ENCODE results near the gene YWHAE. TPM values are rescaled to one million over a fixed set of nuclear protein-coding genes. Genes with fewer than 3 reads are reported as not detected.

Gene YWHAE
- total and polyA plus RNA-seq, 10 of the 15 experiments (the other 5 are each of a cell fraction or from before 2014, with no cell fraction given): 189 to 651 (median 469) TPM

- H3K4me2 ChIP-seq (ENCODE audit: control insufficient read depth, insufficient read depth): no peak overlapping the region
- RAD21 ChIA-PET (ENCODE audit: unreplicated experiment): interaction anchor here (1.3 kb wide), 1 partner anchor 84 kb away, joined by 4 read pairs; no protein-coding TSS in a partner anchor
- WGBS (ENCODE audit: insufficient coverage, insufficient replicate concordance, low lambda C conversion rate, missing lambda C conversion rate): 99% methylated on average over 5 of the region's 5 CpGs
- H3K9ac ChIP-seq (ENCODE audit: control insufficient read depth, insufficient read depth, low read length): no peak overlapping the region
- SMC1A ChIA-PET (ENCODE audit: uncharacterized antibody, unreplicated experiment): interaction anchor here (0.9 to 2.2 kb wide), 4 partner anchors 12 to 88 kb away, joined by 3 to 7 read pairs (median 3); no protein-coding TSS in a partner anchor
- no peak overlapping the region for H3K4me3 ChIP-seq
- no peak overlapping the region for H2AFZ ChIP-seq (ENCODE audit: control insufficient read depth, low read depth, low read length)
- H3K36me3 ChIP-seq (ENCODE audit: control insufficient read depth in 2 of 2, insufficient read depth in 2 of 2, low read length in 1 of 2): peaks cover 0 to 14% of the 10 kb centered on the region in 2 experiments; a peak in 3 of 4 replicates
- ATAC-seq (no peak), DNase-seq (ENCODE audit: low read depth, low spot score) (no peak), FAIRE-seq (no peak)
- H3K9me3 ChIP-seq (replicated peaks; ENCODE audit: control insufficient read depth, insufficient read depth, low read length): no peaks in the 10 kb centered on the region
- no peaks in the 10 kb centered on the region for H3K27me3 ChIP-seq (replicated peaks in 1 of 2; ENCODE audit: control insufficient read depth in 2 of 2, insufficient read depth in 2 of 2, low read length in 1 of 2)
- BruUV-seq (replicated peaks): no TSS peak
- POLR2A ChIA-PET: interaction anchor here (0.6 to 1.2 kb wide), 3 partner anchors 13 to 59 kb away, joined by 3 read pairs; no protein-coding TSS in a partner anchor
- peaks cover 75% of the 10 kb centered on the region for H3K79me2 ChIP-seq (ENCODE audit: control insufficient read depth, insufficient read depth, low read length)
- peaks cover 4% of the 10 kb centered on the region for H4K20me1 ChIP-seq (ENCODE audit: control insufficient read depth, insufficient read depth)
- TF ChIP-seq SPI1 (IDR thresholded peaks at IDR 0.05; ENCODE audit: borderline replicate concordance, insufficient read depth, low read depth, low read length): no peak
- no peak for TF ChIP-seq MLLT1 (IDR thresholded peaks at IDR 0.05)
- TF ChIP-seq GABPA (IDR thresholded peaks at IDR 0.05; ENCODE audit: low read depth): no peak
- no peak for TF ChIP-seq NFYA (IDR thresholded peaks at IDR 0.05; ENCODE audit: borderline replicate concordance, low read depth, low read length)
- no peak for TF ChIP-seq KAT2A (conservative IDR thresholded peaks at IDR 0.05; ENCODE audit: control insufficient read depth, low read depth, low read length)
- TF ChIP-seq MYB (IDR thresholded peaks at IDR 0.05; ENCODE audit: borderline replicate concordance, low read depth, low read length): no peak
- no peak for TF ChIP-seq JUNB (IDR thresholded peaks at IDR 0.05)
- TF ChIP-seq NR2C2 (IDR thresholded peaks at IDR 0.05; ENCODE audit: borderline replicate concordance, control insufficient read depth, insufficient read length, low read depth): no peak
- no peak for TF ChIP-seq NBN (IDR thresholded peaks at IDR 0.05)
- TF ChIP-seq ZNF384 (IDR thresholded peaks at IDR 0.05; ENCODE audit: borderline replicate concordance, low read depth, low read length): no peak
- TF ChIP-seq ATF7 (IDR thresholded peaks at IDR 0.05; ENCODE audit: low read depth): no peak
- no peak for TF ChIP-seq ZNF274 (IDR thresholded peaks at IDR 0.05; ENCODE audit: insufficient read depth, insufficient read length)
- no peak for TF ChIP-seq WRNIP1 (IDR thresholded peaks at IDR 0.05; ENCODE audit: borderline replicate concordance, low read depth, low read length)
- in situ Hi-C loops (cut with MboI): no loop called here
- no peaks in the 10 kb centered on the region for H3K4me1 ChIP-seq (ENCODE audit: control insufficient read depth, insufficient read depth, low read length)
- H3K27ac ChIP-seq (ENCODE audit: control insufficient read depth, insufficient read depth): no peak overlapping the region
- CTCF ChIA-PET: interaction anchor here (1.0 to 2.2 kb wide), 4 partner anchors 8 to 84 kb away, joined by 3 to 15 read pairs (median 4); no protein-coding TSS in a partner anchor
- intact Hi-C loops (cut with micrococcal nuclease; ENCODE audit: unreplicated experiment): no loop called here
These were observed 49.5 kb upstream of the YWHAE start for GRCh38 chr17:1449412-1449967.

All from GM12878 (cell line).